Vagina (tissue), 2 donors: Measurements from ENCODE around the gene PRSS27.
"Not testable (repeated sequence)": the region's sequence is repeated elsewhere in the genome, so short reads cannot be mapped to it uniquely, and the experiment has no call there.

Experiments used
- POLR2AphosphoS5 ChIP-seq, 2 donors: sonication (generic); formaldehyde crosslinking; IDR thresholded peaks; one replicate each; pipeline ENCODE4 v1.9.0; 2017; ENCODE audit warnings: antibody characterized with exemption in 2 of 2, mild to moderate bottlenecking in 2 of 2, low read depth in 1 of 2; ENCODE audit not compliant: insufficient read depth in 1 of 2
- TF ChIP-seq, protein P1 (sequence below), 3 experiments: fragments of 450-650 bp in 2 of 3; fragments of 200-600 bp in 1 of 3; sonication (generic) in 1 of 3; IDR thresholded peaks; one replicate each; pipeline ENCODE4 v1.5.1; 2017 to 2019; ENCODE audit warnings: antibody characterized with exemption in 3 of 3, mild to moderate bottlenecking in 2 of 3, moderate library complexity in 2 of 3

DNA sequence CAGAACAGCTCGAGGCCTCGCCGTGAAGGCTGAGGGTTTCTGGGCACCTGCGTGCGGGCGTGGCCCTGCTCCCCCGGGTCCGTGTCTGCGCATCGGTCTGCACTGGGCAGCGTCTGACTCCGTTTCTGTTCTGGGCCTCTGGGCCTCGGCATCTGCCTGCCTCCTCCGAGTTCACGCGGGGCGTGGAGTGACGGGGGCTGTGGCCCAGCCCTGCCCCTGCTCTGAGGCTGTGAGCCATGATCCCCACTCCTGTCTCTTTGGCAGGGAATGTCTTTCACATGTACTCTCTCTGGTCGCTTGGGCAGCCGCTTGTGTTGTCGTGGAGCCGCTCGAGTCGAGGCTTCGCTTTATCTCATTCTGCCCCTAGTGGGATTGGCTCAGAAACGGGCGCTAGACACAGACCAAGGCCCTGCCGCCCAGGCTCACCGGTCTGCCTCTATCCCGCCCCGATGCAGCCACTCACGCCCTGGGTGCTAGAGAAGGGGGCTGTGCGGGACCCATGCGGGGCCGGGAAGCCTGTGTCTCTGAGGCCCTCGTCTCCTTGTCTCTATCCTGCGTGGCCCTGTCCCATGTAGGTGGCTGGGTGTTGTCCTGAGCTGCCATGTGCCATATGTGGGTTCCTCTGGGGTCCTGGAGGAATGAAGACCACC is 23.3 kb downstream of the PRSS27 start:
- TF ChIP-seq, protein P1, sequence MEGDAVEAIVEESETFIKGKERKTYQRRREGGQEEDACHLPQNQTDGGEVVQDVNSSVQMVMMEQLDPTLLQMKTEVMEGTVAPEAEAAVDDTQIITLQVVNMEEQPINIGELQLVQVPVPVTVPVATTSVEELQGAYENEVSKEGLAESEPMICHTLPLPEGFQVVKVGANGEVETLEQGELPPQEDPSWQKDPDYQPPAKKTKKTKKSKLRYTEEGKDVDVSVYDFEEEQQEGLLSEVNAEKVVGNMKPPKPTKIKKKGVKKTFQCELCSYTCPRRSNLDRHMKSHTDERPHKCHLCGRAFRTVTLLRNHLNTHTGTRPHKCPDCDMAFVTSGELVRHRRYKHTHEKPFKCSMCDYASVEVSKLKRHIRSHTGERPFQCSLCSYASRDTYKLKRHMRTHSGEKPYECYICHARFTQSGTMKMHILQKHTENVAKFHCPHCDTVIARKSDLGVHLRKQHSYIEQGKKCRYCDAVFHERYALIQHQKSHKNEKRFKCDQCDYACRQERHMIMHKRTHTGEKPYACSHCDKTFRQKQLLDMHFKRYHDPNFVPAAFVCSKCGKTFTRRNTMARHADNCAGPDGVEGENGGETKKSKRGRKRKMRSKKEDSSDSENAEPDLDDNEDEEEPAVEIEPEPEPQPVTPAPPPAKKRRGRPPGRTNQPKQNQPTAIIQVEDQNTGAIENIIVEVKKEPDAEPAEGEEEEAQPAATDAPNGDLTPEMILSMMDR (IDR thresholded peaks at IDR 0.05), result not testable (repeated sequence)
- TF ChIP-seq POLR2AphosphoS5 (IDR thresholded peaks at IDR 0.05; ENCODE audit: insufficient read depth in 1 of 2, low read depth in 1 of 2), result not testable (repeated sequence)
